Measurements from ENCODE around the gene IL17RA. TPM values are rescaled to one million over a fixed set of nuclear protein-coding genes. Genes with fewer than 3 reads are reported as not detected.

The IL17RA gene
- polyA plus RNA-seq, 3 donors from 2014 or later: 12.8 to 21.0 (median 14.6) TPM

GRCh38 chr22:17086788-17087497 is 2.1 kb downstream of the IL17RA start:
- H3K4me3 Mint-ChIP-seq: peak overlapping the region; percentile 88 to 90 (median 89)
- H3K9me3 Mint-ChIP-seq: no peaks in the 10 kb centered on the region
- peak overlapping the region; percentile 76 to 89 (median 86) for H3K27ac Mint-ChIP-seq
- peaks cover 9 to 20% (median 12%) of the 10 kb centered on the region in 3 donors for H3K27me3 Mint-ChIP-seq (ENCODE audit: low read depth in 3 of 3)
- H3K36me3 Mint-ChIP-seq: peaks cover 0 to 4% (median 4%) of the 10 kb centered on the region in 3 donors
- peaks cover 59 to 61% of the 10 kb centered on the region in 2 donors for H3K4me1 Mint-ChIP-seq
- peak in 1 of 3 donors; percentile 7 for DNase-seq

GRCh38 chr22:17087498-17088131 is 2.8 kb downstream of the IL17RA start:
- peaks cover 0 to 7% (median 7%) of the 10 kb centered on the region in 3 donors for H3K36me3 Mint-ChIP-seq
- H3K27me3 Mint-ChIP-seq (ENCODE audit: low read depth in 3 of 3): peaks cover 9 to 21% (median 12%) of the 10 kb centered on the region in 3 donors
- H3K27ac Mint-ChIP-seq: peak overlapping the region; percentile 74 to 89 (median 86)
- H3K9me3 Mint-ChIP-seq: no peaks in the 10 kb centered on the region
- H3K4me1 Mint-ChIP-seq: peaks cover 62 to 66% of the 10 kb centered on the region in 2 donors
- peak; percentile 73 to 75 (median 75) for DNase-seq
- H3K4me3 Mint-ChIP-seq: peak overlapping the region; percentile 88 to 90 (median 89)

- Mint-ChIP-seq H3K27ac (no peak overlapping the region), H3K36me3 (peaks cover 0 to 26% (median 9%) of the 10 kb centered on the region in 3 donors), H3K27me3 (ENCODE audit: low read depth in 3 of 3) (peaks cover 8 to 22% (median 9%) of the 10 kb centered on the region in 3 donors), H3K4me3 (no peak overlapping the region), H3K4me1 (peaks cover 55 to 72% of the 10 kb centered on the region in 2 donors), H3K9me3 (no peaks in the 10 kb centered on the region)
- DNase-seq: no peak
These were observed 5.8 kb downstream of the IL17RA start for GRCh38 chr22:17090550-17090949.

GRCh38 chr22:17091851-17092250 is 7.1 kb downstream of the IL17RA start:
- Mint-ChIP-seq H3K9me3 (no peaks in the 10 kb centered on the region), H3K27me3 (ENCODE audit: low read depth in 3 of 3) (peaks cover 4 to 19% (median 6%) of the 10 kb centered on the region in 3 donors), H3K4me3 (peak overlapping the region in 1 of 5 donors; percentile 3), H3K36me3 (peaks cover 0 to 26% (median 9%) of the 10 kb centered on the region in 3 donors), H3K27ac (no peak overlapping the region), H3K4me1 (peaks cover 45 to 62% of the 10 kb centered on the region in 2 donors)
- DNase-seq: no peak

- Mint-ChIP-seq H3K36me3 (peaks cover 3 to 29% (median 16%) of the 10 kb centered on the region in 3 donors), H3K9me3 (no peaks in the 10 kb centered on the region), H3K27me3 (ENCODE audit: low read depth in 3 of 3) (peaks cover 0 to 10% (median 0%) of the 10 kb centered on the region in 3 donors), H3K4me1 (peaks cover 45 to 62% of the 10 kb centered on the region in 2 donors), H3K4me3 (no peak overlapping the region), H3K27ac (no peak overlapping the region)
- DNase-seq: no peak
These were observed 8.3 kb downstream of the IL17RA start for GRCh38 chr22:17093081-17093480.

GRCh38 chr22:17095538-17095937 is 10.7 kb downstream of the IL17RA start:
- DNase-seq: no peak
- Mint-ChIP-seq H3K36me3 (peaks cover 18 to 40% (median 38%) of the 10 kb centered on the region in 3 donors), H3K27me3 (ENCODE audit: low read depth in 3 of 3) (peaks cover 0 to 12% (median 2%) of the 10 kb centered on the region in 3 donors), H3K9me3 (no peaks in the 10 kb centered on the region), H3K4me3 (no peak overlapping the region), H3K27ac (no peak overlapping the region), H3K4me1 (peaks cover 51 to 69% of the 10 kb centered on the region in 2 donors)

- H3K9me3 Mint-ChIP-seq: no peaks in the 10 kb centered on the region
- peaks cover 0 to 12% (median 2%) of the 10 kb centered on the region in 3 donors for H3K27me3 Mint-ChIP-seq (ENCODE audit: low read depth in 3 of 3)
- no peak overlapping the region for H3K4me3 Mint-ChIP-seq
- H3K27ac Mint-ChIP-seq: no peak overlapping the region
- peaks cover 50 to 68% of the 10 kb centered on the region in 2 donors for H3K4me1 Mint-ChIP-seq
- H3K36me3 Mint-ChIP-seq: peaks cover 23 to 41% (median 39%) of the 10 kb centered on the region in 3 donors
- DNase-seq: no peak
These were observed 11.3 kb downstream of the IL17RA start for GRCh38 chr22:17096071-17096470.

- Mint-ChIP-seq H3K36me3 (peaks cover 33 to 51% (median 49%) of the 10 kb centered on the region in 3 donors), H3K4me3 (no peak overlapping the region), H3K27ac (no peak overlapping the region), H3K27me3 (ENCODE audit: low read depth in 3 of 3) (peaks cover 0 to 9% (median 4%) of the 10 kb centered on the region in 3 donors), H3K9me3 (no peaks in the 10 kb centered on the region), H3K4me1 (peaks cover 51 to 67% of the 10 kb centered on the region in 2 donors)
- DNase-seq: no peak
These were observed 12.3 kb downstream of the IL17RA start for GRCh38 chr22:17097062-17097461.

GRCh38 chr22:17097701-17098100 is 12.9 kb downstream of the IL17RA start:
- Mint-ChIP-seq H3K36me3 (peaks cover 38 to 52% (median 51%) of the 10 kb centered on the region in 3 donors), H3K27me3 (ENCODE audit: low read depth in 3 of 3) (peaks cover 0 to 7% (median 4%) of the 10 kb centered on the region in 3 donors), H3K4me1 (peaks cover 47 to 61% of the 10 kb centered on the region in 2 donors), H3K27ac (peak overlapping the region in 3 of 6 donors; percentile 21 to 68 (median 64)), H3K4me3 (peak overlapping the region in 3 of 5 donors; percentile 68 to 79 (median 76)), H3K9me3 (no peaks in the 10 kb centered on the region)
- DNase-seq: no peak

GRCh38 chr22:17098379-17098819 is 13.6 kb downstream of the IL17RA start:
- peaks cover 41 to 54% (median 49%) of the 10 kb centered on the region in 3 donors for H3K36me3 Mint-ChIP-seq
- DNase-seq: peak; percentile 60 to 68 (median 64)
- H3K27me3 Mint-ChIP-seq (ENCODE audit: low read depth in 3 of 3): peaks cover 0 to 6% (median 4%) of the 10 kb centered on the region in 3 donors
- H3K4me1 Mint-ChIP-seq: peaks cover 47 to 54% of the 10 kb centered on the region in 2 donors
- no peaks in the 10 kb centered on the region for H3K9me3 Mint-ChIP-seq
- peak overlapping the region in 4 of 6 donors; percentile 28 to 80 (median 66) for H3K27ac Mint-ChIP-seq
- H3K4me3 Mint-ChIP-seq: peak overlapping the region; percentile 51 to 79 (median 76)

- H3K4me1 Mint-ChIP-seq: peaks cover 42 to 44% of the 10 kb centered on the region in 2 donors
- H3K4me3 Mint-ChIP-seq: peak overlapping the region in 2 of 5 donors; percentile 16 to 22
- H3K36me3 Mint-ChIP-seq: peaks cover 39 to 67% (median 42%) of the 10 kb centered on the region in 3 donors
- peak overlapping the region in 1 of 6 donors; percentile 49 for H3K27ac Mint-ChIP-seq
- peaks cover 0 to 4% (median 3%) of the 10 kb centered on the region in 3 donors for H3K27me3 Mint-ChIP-seq (ENCODE audit: low read depth in 3 of 3)
- H3K9me3 Mint-ChIP-seq: no peaks in the 10 kb centered on the region
- no peak for DNase-seq
These were observed 15.8 kb downstream of the IL17RA start for GRCh38 chr22:17100621-17101020.

- Mint-ChIP-seq H3K27ac (peak overlapping the region in 1 of 6 donors; percentile 28), H3K9me3 (no peaks in the 10 kb centered on the region), H3K27me3 (ENCODE audit: low read depth in 3 of 3) (peaks cover 0 to 4% (median 3%) of the 10 kb centered on the region in 3 donors), H3K36me3 (peaks cover 43 to 75% (median 46%) of the 10 kb centered on the region in 3 donors), H3K4me3 (peak overlapping the region in 1 of 5 donors; percentile 10), H3K4me1 (peaks cover 46 to 50% of the 10 kb centered on the region in 2 donors)
- no peak for DNase-seq
These were observed 16.9 kb downstream of the IL17RA start for GRCh38 chr22:17101475-17102296.

- DNase-seq: no peak
- Mint-ChIP-seq H3K4me3 (no peak overlapping the region), H3K27ac (no peak overlapping the region), H3K36me3 (peaks cover 40 to 77% (median 48%) of the 10 kb centered on the region in 3 donors), H3K4me1 (peaks cover 47 to 51% of the 10 kb centered on the region in 2 donors), H3K9me3 (no peaks in the 10 kb centered on the region), H3K27me3 (ENCODE audit: low read depth in 3 of 3) (peaks cover 0 to 4% (median 3%) of the 10 kb centered on the region in 3 donors)
These were observed 17.5 kb downstream of the IL17RA start for GRCh38 chr22:17102297-17102667.
